HEK293 (cell line): ENCODE data around the gene RARRES2.

Experiments used
- CTCF ChIA-PET: fragments of 350-600 bp; formaldehyde crosslinking; extraction: SDS; loops from one replicate; lab custom pipeline; 2021; ENCODE audit warnings: antibody characterized with exemption; lab: Yijun Ruan, JAX
- POLR2A ChIA-PET: fragments of 300-600 bp; formaldehyde crosslinking; extraction: SDS; loops from one replicate; lab custom pipeline; 2020; ENCODE audit warnings: antibody characterized with exemption, inconsistent platforms; lab: Yijun Ruan, JAX
- H3K27ac ChIP-seq: fragments of 200-500 bp; sonication (Bioruptor generic); 2 replicates; pipeline ENCODE4 v1.5.1; 2014; ENCODE audit warnings: low read depth, low read length, control low read depth, inconsistent platforms; ENCODE audit errors: extremely low read depth
- H3K36me3 ChIP-seq, 2 experiments: fragments of 200-500 bp in 1 of 2; sonication (Bioruptor generic) in 1 of 2; 1 replicate in 1 of 2; 2 replicates in 1 of 2; pipeline ENCODE4 v1.5.1; 2014 to 2017; ENCODE audit warnings: inconsistent platforms in 2 of 2, low read length in 2 of 2; ENCODE audit not compliant: control insufficient read depth in 2 of 2, insufficient read depth in 1 of 2
- H3K4me1 ChIP-seq: fragments of 200-500 bp; sonication (Bioruptor generic); 2 replicates; pipeline ENCODE4 v1.5.1; 2014; ENCODE audit warnings: mild to moderate bottlenecking, low read length, inconsistent platforms; ENCODE audit not compliant: control insufficient read depth, insufficient read depth
- H3K4me3 ChIP-seq: 2 replicates; pipeline ENCODE4 v1.5.1; 2011; ENCODE audit warnings: low read depth, mild to moderate bottlenecking, control low read depth, low read length, moderate library complexity
- H3K9me3 ChIP-seq: fragments of 200-500 bp; sonication (Bioruptor generic); 2 replicates; pipeline ENCODE4 v1.5.1; 2014; ENCODE audit warnings: low read depth, low read length, inconsistent platforms; ENCODE audit not compliant: control insufficient read depth, insufficient read depth
- ATF2 ChIP-seq: fragments of 450-650 bp; formaldehyde crosslinking; IDR thresholded peaks from 2 replicates; pipeline ENCODE4 v1.5.1; 2016; ENCODE audit warnings: missing biosample characterization, missing genetic modification characterization, low read depth
- KLF1 ChIP-seq: fragments of 450-650 bp; formaldehyde crosslinking; IDR thresholded peaks from 2 replicates; pipeline ENCODE4 v1.5.1; 2016; ENCODE audit warnings: missing biosample characterization, missing genetic modification characterization
- ZBTB11 ChIP-seq: fragments of 450-650 bp; formaldehyde crosslinking; conservative IDR thresholded peaks from 2 replicates; pipeline ENCODE4 v1.5.1; 2016; ENCODE audit warnings: low read depth, missing biosample characterization, missing genetic modification characterization
- ZBTB48 ChIP-seq: fragments of 450-650 bp; formaldehyde crosslinking; IDR thresholded peaks from 2 replicates; pipeline ENCODE4 v1.5.1; 2016; ENCODE audit warnings: missing biosample characterization, missing genetic modification characterization
- ZNF133 ChIP-seq: fragments of 450-650 bp; formaldehyde crosslinking; IDR thresholded peaks from 2 replicates; pipeline ENCODE4 v1.5.1; 2016; ENCODE audit warnings: missing biosample characterization, missing genetic modification characterization
- ZNF16 ChIP-seq: fragments of 450-650 bp; formaldehyde crosslinking; IDR thresholded peaks from 2 replicates; pipeline ENCODE4 v1.5.1; 2016; ENCODE audit warnings: low read depth, missing biosample characterization, missing genetic modification characterization
- ZNF211 ChIP-seq: fragments of 450-650 bp; formaldehyde crosslinking; IDR thresholded peaks from 2 replicates; pipeline ENCODE4 v1.5.1; 2016; ENCODE audit warnings: low read depth, missing biosample characterization, missing genetic modification characterization
- ZNF239 ChIP-seq: fragments of 450-650 bp; formaldehyde crosslinking; IDR thresholded peaks from 2 replicates; pipeline ENCODE4 v1.5.1; 2016; ENCODE audit warnings: missing biosample characterization, missing genetic modification characterization
- ZNF24 ChIP-seq: fragments of 450-650 bp; formaldehyde crosslinking; IDR thresholded peaks from 2 replicates; pipeline ENCODE4 v1.5.1; 2016; ENCODE audit warnings: missing biosample characterization, missing genetic modification characterization
- ZNF266 ChIP-seq: fragments of 450-650 bp; formaldehyde crosslinking; IDR thresholded peaks from 2 replicates; pipeline ENCODE4 v1.5.1; 2016; ENCODE audit warnings: missing biosample characterization, missing genetic modification characterization, low read depth
- ZNF335 ChIP-seq: fragments of 450-650 bp; formaldehyde crosslinking; conservative IDR thresholded peaks from 2 replicates; pipeline ENCODE4 v1.5.1; 2016; ENCODE audit warnings: missing biosample characterization, missing genetic modification characterization
- ZNF394 ChIP-seq: fragments of 450-650 bp; formaldehyde crosslinking; IDR thresholded peaks from 2 replicates; pipeline ENCODE4 v1.5.1; 2016; ENCODE audit warnings: missing biosample characterization, missing genetic modification characterization, mild to moderate bottlenecking, moderate library complexity, borderline replicate concordance
- ZNF514 ChIP-seq: fragments of 450-650 bp; formaldehyde crosslinking; IDR thresholded peaks from 2 replicates; pipeline ENCODE4 v1.5.1; 2016; ENCODE audit warnings: missing biosample characterization, missing genetic modification characterization
- ZNF529 ChIP-seq: fragments of 450-650 bp; formaldehyde crosslinking; IDR thresholded peaks from 2 replicates; pipeline ENCODE4 v1.5.1; 2017; ENCODE audit warnings: missing genetic modification characterization, missing biosample characterization; ENCODE audit not compliant: insufficient replicate concordance
- ZNF692 ChIP-seq: fragments of 450-650 bp; formaldehyde crosslinking; IDR thresholded peaks from 2 replicates; pipeline ENCODE4 v1.5.1; 2016; ENCODE audit warnings: missing biosample characterization, missing genetic modification characterization
- ZSCAN23 ChIP-seq: fragments of 450-650 bp; formaldehyde crosslinking; IDR thresholded peaks from 2 replicates; pipeline ENCODE4 v1.5.1; 2016; ENCODE audit warnings: missing biosample characterization, missing genetic modification characterization
- ZSCAN30 ChIP-seq: fragments of 450-650 bp; IDR thresholded peaks from 2 replicates; pipeline ENCODE4 v1.5.1; 2018; ENCODE audit warnings: missing biosample characterization, mild to moderate bottlenecking, missing genetic modification characterization, moderate library complexity
- TF ChIP-seq, protein P1 (sequence below): fragments of 450-650 bp; formaldehyde crosslinking; IDR thresholded peaks from 2 replicates; pipeline ENCODE4 v1.5.1; 2016; ENCODE audit warnings: missing biosample characterization, missing genetic modification characterization
- TF ChIP-seq, protein P2 (sequence below): fragments of 450-650 bp; formaldehyde crosslinking; IDR thresholded peaks from 2 replicates; pipeline ENCODE4 v1.5.1; 2017; ENCODE audit warnings: missing biosample characterization, missing genetic modification characterization

Gene RARRES2

GRCh38 chr7:150335108-150335773 lies 6.2 kb downstream of the RARRES2 start:
- H3K9me3 ChIP-seq, result no peaks in the 10 kb centered on the region
- TF ChIP-seq, protein P1, sequence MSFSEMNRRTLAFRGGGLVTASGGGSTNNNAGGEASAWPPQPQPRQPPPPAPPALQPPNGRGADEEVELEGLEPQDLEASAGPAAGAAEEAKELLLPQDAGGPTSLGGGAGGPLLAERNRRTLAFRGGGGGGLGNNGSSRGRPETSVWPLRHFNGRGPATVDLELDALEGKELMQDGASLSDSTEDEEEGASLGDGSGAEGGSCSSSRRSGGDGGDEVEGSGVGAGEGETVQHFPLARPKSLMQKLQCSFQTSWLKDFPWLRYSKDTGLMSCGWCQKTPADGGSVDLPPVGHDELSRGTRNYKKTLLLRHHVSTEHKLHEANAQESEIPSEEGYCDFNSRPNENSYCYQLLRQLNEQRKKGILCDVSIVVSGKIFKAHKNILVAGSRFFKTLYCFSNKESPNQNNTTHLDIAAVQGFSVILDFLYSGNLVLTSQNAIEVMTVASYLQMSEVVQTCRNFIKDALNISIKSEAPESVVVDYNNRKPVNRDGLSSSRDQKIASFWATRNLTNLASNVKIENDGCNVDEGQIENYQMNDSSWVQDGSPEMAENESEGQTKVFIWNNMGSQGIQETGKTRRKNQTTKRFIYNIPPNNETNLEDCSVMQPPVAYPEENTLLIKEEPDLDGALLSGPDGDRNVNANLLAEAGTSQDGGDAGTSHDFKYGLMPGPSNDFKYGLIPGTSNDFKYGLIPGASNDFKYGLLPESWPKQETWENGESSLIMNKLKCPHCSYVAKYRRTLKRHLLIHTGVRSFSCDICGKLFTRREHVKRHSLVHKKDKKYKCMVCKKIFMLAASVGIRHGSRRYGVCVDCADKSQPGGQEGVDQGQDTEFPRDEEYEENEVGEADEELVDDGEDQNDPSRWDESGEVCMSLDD (tag by site-specific recombination), result no peak
- TF ChIP-seq ZBTB48 (tag by site-specific recombination), result peak; percentile 44; the same call in 1 of the 2 replicates
- CTCF ChIA-PET, result interaction anchor here (0.7 kb wide), 1 partner anchor 21 kb away, joined by 4 read pairs; no protein-coding TSS in a partner anchor
- H3K27ac ChIP-seq, result no peak overlapping the region
- no peak overlapping the region for H3K4me3 ChIP-seq
- POLR2A ChIA-PET, result interaction anchor here (1.1 to 1.4 kb wide), 2 partner anchors 9 to 33 kb away, joined by 3 read pairs; partner anchors contain the start of gene REPIN1
- no peaks in the 10 kb centered on the region for H3K4me1 ChIP-seq
- H3K36me3 ChIP-seq, result peaks cover 0 to 70% of the 10 kb centered on the region in 2 experiments; a peak in 1 of 3 replicates

- TF ChIP-seq KLF1, result no peak
- TF ChIP-seq ZNF692 (tag by site-specific recombination), result no peak
- no peak for TF ChIP-seq ATF2 (tag by site-specific recombination)
- TF ChIP-seq ZNF529, result no peak
- no peak for TF ChIP-seq ZSCAN23 (tag by site-specific recombination)
- TF ChIP-seq, protein P2, sequence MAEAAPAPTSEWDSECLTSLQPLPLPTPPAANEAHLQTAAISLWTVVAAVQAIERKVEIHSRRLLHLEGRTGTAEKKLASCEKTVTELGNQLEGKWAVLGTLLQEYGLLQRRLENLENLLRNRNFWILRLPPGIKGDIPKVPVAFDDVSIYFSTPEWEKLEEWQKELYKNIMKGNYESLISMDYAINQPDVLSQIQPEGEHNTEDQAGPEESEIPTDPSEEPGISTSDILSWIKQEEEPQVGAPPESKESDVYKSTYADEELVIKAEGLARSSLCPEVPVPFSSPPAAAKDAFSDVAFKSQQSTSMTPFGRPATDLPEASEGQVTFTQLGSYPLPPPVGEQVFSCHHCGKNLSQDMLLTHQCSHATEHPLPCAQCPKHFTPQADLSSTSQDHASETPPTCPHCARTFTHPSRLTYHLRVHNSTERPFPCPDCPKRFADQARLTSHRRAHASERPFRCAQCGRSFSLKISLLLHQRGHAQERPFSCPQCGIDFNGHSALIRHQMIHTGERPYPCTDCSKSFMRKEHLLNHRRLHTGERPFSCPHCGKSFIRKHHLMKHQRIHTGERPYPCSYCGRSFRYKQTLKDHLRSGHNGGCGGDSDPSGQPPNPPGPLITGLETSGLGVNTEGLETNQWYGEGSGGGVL, result no peak
- no peak for TF ChIP-seq ZNF335 (tag by site-specific recombination)
- TF ChIP-seq ZNF211 (tag by site-specific recombination), result no peak
- no peak for TF ChIP-seq ZNF16 (tag by site-specific recombination)
- ChIA-PET CTCF (no interaction called here), POLR2A (interaction anchor here (1.4 kb wide), 1 partner anchor 34 kb away, joined by 3 read pairs; the partner anchor contains the start of gene REPIN1)
- no peak overlapping the region for H3K27ac ChIP-seq
- H3K36me3 ChIP-seq, result peaks cover 0 to 81% of the 10 kb centered on the region in 2 experiments; a peak in 1 of 3 replicates
- H3K4me3 ChIP-seq, result no peak overlapping the region
- no peaks in the 10 kb centered on the region for H3K9me3 ChIP-seq
- H3K4me1 ChIP-seq, result no peaks in the 10 kb centered on the region
Measured at GRCh38 chr7:150334108-150334507, 7.3 kb downstream of the RARRES2 start.

GRCh38 chr7:150333659-150334058 lies 7.8 kb downstream of the RARRES2 start:
- TF ChIP-seq ZNF239 (tag by site-specific recombination) (no peak), ZSCAN30 (tag by site-specific recombination) (no peak), ZNF133 (tag by site-specific recombination) (no peak), ZNF266 (no peak), ZNF529 (no peak), ZNF24 (tag by site-specific recombination) (no peak), ZBTB11 (tag by site-specific recombination) (no peak), ZNF514 (no peak), ZNF394 (tag by site-specific recombination) (no peak)
- ChIA-PET CTCF (no interaction called here), POLR2A (interaction anchor here (1.4 kb wide), 1 partner anchor 35 kb away, joined by 3 read pairs; the partner anchor contains the start of gene REPIN1)
- H3K27ac ChIP-seq, result no peak overlapping the region
- no peak overlapping the region for H3K4me3 ChIP-seq
- no peaks in the 10 kb centered on the region for H3K4me1 ChIP-seq
- no peaks in the 10 kb centered on the region for H3K9me3 ChIP-seq
- peaks cover 0 to 84% of the 10 kb centered on the region in 2 experiments; a peak in 1 of 3 replicates for H3K36me3 ChIP-seq
